Pancreas (tissue), 10 donors: ENCODE data around the gene FARS2. TPM values are rescaled to one million over a fixed set of nuclear protein-coding genes. Genes with fewer than 3 reads are reported as not detected.

Experiments used
- ATAC-seq, 4 donors: fragments of 200-7000 bp; cut with Tn5 transposase; one replicate each; pipeline versions ENCODE4 v1.8.0 to v1.9.1; 2020; ENCODE audit warnings: mild to moderate bottlenecking in 4 of 4, moderate library complexity in 4 of 4
- DNase-seq, 6 donors: peaks; one replicate each; pipeline ENCODE4 v3.0.0-alpha.2; 2020
- FAIRE-seq: peaks from 2 replicates; lab custom pipeline; 2012; peaks lifted over from hg19 to GRCh38; lab: Jason Lieb, UNC
- H3K27ac ChIP-seq, 4 donors: fragments of 200-600 bp; sonication (generic); 1 replicate in 3 of 4; 2 replicates in 1 of 4; pipeline versions ENCODE4 v1.5.0 to v1.8.0; 2020
- H3K27me3 ChIP-seq, 4 donors: fragments of 200-600 bp; one replicate each; pipeline ENCODE4 v1.8.0; 2021
- H3K36me3 ChIP-seq, 3 donors: fragments of 200-600 bp; sonication (generic) in 1 of 3; one replicate each; pipeline versions ENCODE4 v1.5.0 to v1.8.0; 2020 to 2021
- H3K4me1 ChIP-seq, 3 donors: fragments of 200-600 bp; one replicate each; pipeline ENCODE4 v1.8.0; 2021
- H3K4me3 ChIP-seq, 4 donors: fragments of 200-600 bp; sonication (generic) in 2 of 4; one replicate each; pipeline versions ENCODE4 v1.5.0 to v1.8.0; 2020 to 2021
- H3K9me3 ChIP-seq, 4 donors: fragments of 200-600 bp; one replicate each; pipeline ENCODE4 v1.8.0; 2021
- CTCF ChIP-seq, 4 donors: fragments of 200-600 bp; sonication (generic) in 3 of 4; IDR thresholded peaks; one replicate each; pipeline versions ENCODE4 v1.5.0 to v1.8.0; 2021; ENCODE audit warnings: antibody characterized with exemption in 4 of 4
- WGBS, 2 donors: extraction: QIAGEN DNeasy Blood & Tissue Kit; methylation state at CpG; one replicate each; pipeline ENCODE4 v1.1.7; 2013; 5-methylcytosine and 5-hydroxymethylcytosine counted together
- intact Hi-C, 3 donors: fragments of 100-400 bp; cut with DNase I; formaldehyde crosslinking; loops; one replicate each; pipeline versions ENCODE4 v1.11.1 to v1.14.2; 2022
- polyA plus RNA-seq, 2 donors: library from polyadenylated mRNA; stranded (reverse); fragments of 200-250 nt; gene quantifications; one replicate each; pipeline ENCODE4 v1.2.3, GENCODE V29; 2013
- total RNA-seq, 6 donors: library from RNA; stranded (reverse); fragmentation: NEBNext Ultra II Directional in 4 of 6; extraction: Animal tissue kit (Norgen Biotek cat#: 25700) in 4 of 6; gene quantifications; one replicate each; pipeline versions ENCODE4 v1.2.1 to v1.2.4, GENCODE V29; 2021 to 2023
- donor health status: healthy with polysubstance abuse.
- donor health status: DM: no; HTN: no; CAD: no; lungs with moderate emphysema.
- donor health status: DM: no; HTN: no; CAD: no.
- donor health status: control.
- donor health status: control.
- donor health status: Bipolar disorder and iron deficiency.
- donor health status: DM: yes; HTN: yes; CAD: no.
- donor health status: DM: no; HTN: no; CAD: no.
- donor health status: DM: no; HTN: no; CAD: no.
- donor health status: DM: yes; HTN: yes; CAD: no.

FARS2 gene
- total and polyA plus RNA-seq, 8 donors = 4.1 to 10.3 (median 7.5) TPM

GRCh38 chr6:5361396-5361795 is 100.1 kb downstream of the FARS2 start:
- H3K4me3 ChIP-seq = no peak overlapping the region
- no peak for TF ChIP-seq CTCF (IDR thresholded peaks at IDR 0.05)
- H3K4me1 ChIP-seq = no peaks in the 10 kb centered on the region
- FAIRE-seq (no peak), DNase-seq (no peak), ATAC-seq (no peak)
- H3K36me3 ChIP-seq = no peaks in the 10 kb centered on the region
- H3K27me3 ChIP-seq = no peaks in the 10 kb centered on the region
- H3K27ac ChIP-seq = no peak overlapping the region
- intact Hi-C loops = no loop called here
- no peaks in the 10 kb centered on the region for H3K9me3 ChIP-seq
- 72 to 86% methylated on average over 2 of the region's 2 CpGs for WGBS, 2 donors

GRCh38 chr6:5365436-5366195 is 104.3 kb downstream of the FARS2 start:
- WGBS, 2 donors = 95 to 99% methylated on average over 4 of the region's 4 CpGs
- peaks cover 0 to 8% (median 0%) of the 10 kb centered on the region in 3 donors for H3K4me1 ChIP-seq
- no peak overlapping the region for H3K4me3 ChIP-seq
- FAIRE-seq = no peak
- no peaks in the 10 kb centered on the region for H3K27me3 ChIP-seq
- no peak for DNase-seq
- H3K27ac ChIP-seq = no peak overlapping the region
- peaks cover 0 to 6% (median 0%) of the 10 kb centered on the region in 3 donors for H3K36me3 ChIP-seq
- no peak for TF ChIP-seq CTCF (IDR thresholded peaks at IDR 0.05)
- intact Hi-C loops = no loop called here
- H3K9me3 ChIP-seq = no peaks in the 10 kb centered on the region
- no peak for ATAC-seq

- peaks cover 0 to 6% (median 0%) of the 10 kb centered on the region in 3 donors for H3K36me3 ChIP-seq
- H3K4me3 ChIP-seq = no peak overlapping the region
- FAIRE-seq (no peak), DNase-seq (no peak), ATAC-seq (no peak)
- no peak overlapping the region for H3K27ac ChIP-seq
- H3K4me1 ChIP-seq = peaks cover 0 to 8% (median 0%) of the 10 kb centered on the region in 3 donors
- no peaks in the 10 kb centered on the region for H3K27me3 ChIP-seq
- intact Hi-C loops = no loop called here
- no peak for TF ChIP-seq CTCF (IDR thresholded peaks at IDR 0.05)
- no peaks in the 10 kb centered on the region for H3K9me3 ChIP-seq
- WGBS, 2 donors = 57 to 84% methylated on average over 3 of the region's 3 CpGs
Observed at GRCh38 chr6:5366941-5367340, 105.6 kb downstream of the FARS2 start.

GRCh38 chr6:5367510-5367909 is 106.2 kb downstream of the FARS2 start:
- WGBS, 2 donors = 73 to 74% methylated on average over 2 of the region's 2 CpGs
- Histone ChIP-seq H3K9me3 (no peaks in the 10 kb centered on the region), H3K4me1 (peaks cover 0 to 8% (median 0%) of the 10 kb centered on the region in 3 donors), H3K4me3 (no peak overlapping the region), H3K36me3 (peaks cover 0 to 6% (median 0%) of the 10 kb centered on the region in 3 donors), H3K27ac (no peak overlapping the region), H3K27me3 (no peaks in the 10 kb centered on the region)
- no peak for FAIRE-seq
- intact Hi-C loops = no loop called here
- DNase-seq = no peak
- ATAC-seq = no peak
- TF ChIP-seq CTCF (IDR thresholded peaks at IDR 0.05) = no peak

- DNase-seq (no peak), FAIRE-seq (no peak), ATAC-seq (no peak)
- H3K36me3 ChIP-seq = peaks cover 0 to 6% (median 0%) of the 10 kb centered on the region in 3 donors
- H3K9me3 ChIP-seq = no peaks in the 10 kb centered on the region
- H3K4me1 ChIP-seq = no peaks in the 10 kb centered on the region
- no peak overlapping the region for H3K4me3 ChIP-seq
- intact Hi-C loops = no loop called here
- WGBS, 2 donors = 97 to 98% methylated on average over 2 of the region's 2 CpGs
- H3K27ac ChIP-seq = no peak overlapping the region
- TF ChIP-seq CTCF (IDR thresholded peaks at IDR 0.05) = no peak
- no peaks in the 10 kb centered on the region for H3K27me3 ChIP-seq
Observed at GRCh38 chr6:5373430-5373829, 112.1 kb downstream of the FARS2 start.
